ENCODE results near the gene PDS5A. TPM values are rescaled to one million over a fixed set of nuclear protein-coding genes. Genes with fewer than 3 reads are reported as not detected.
"Not testable (repeated sequence)": the region's sequence is repeated elsewhere in the genome, so short reads cannot be mapped to it uniquely, and the experiment has no call there.

Gene PDS5A
- total RNA-seq (2012; rRNA removed), result 51.5 and 58.1 TPM in 2 replicates

- peak within 1 kb of the TSS; percentile 99 for H3K4me2 ChIP-seq (ENCODE audit: low read length)
- H3K4me1 ChIP-seq (ENCODE audit: control insufficient read depth, insufficient read depth, low read length), result peaks cover 13% of the 10 kb centered on the region
- H3K36me3 ChIP-seq (ENCODE audit: insufficient read depth, low read length), result peaks cover 24% of the 10 kb centered on the region
- no peaks in the 10 kb centered on the region for H3K27me3 ChIP-seq (ENCODE audit: control insufficient read depth, insufficient read depth, low read length)
- H3K4me3 ChIP-seq (ENCODE audit: low read length), result peak within 1 kb of the TSS; percentile 69
- H3K9ac ChIP-seq (ENCODE audit: low read depth, low read length), result peak within 1 kb of the TSS; percentile 99
- no peaks in the 10 kb centered on the region for H3K9me3 ChIP-seq (replicated peaks; ENCODE audit: low read length)
Measured at GRCh38 chr4:39977489-39978377, at the start of gene PDS5A. Gene PDS5A, minus strand, starts transcription at chr4:39977911. Its CDS starts 1,334 bp downstream, at chr4:39976577.

- not testable (repeated sequence) for H3K4me3 ChIP-seq (ENCODE audit: low read length); H3K9ac ChIP-seq (ENCODE audit: low read depth, low read length); H3K4me1 ChIP-seq (ENCODE audit: control insufficient read depth, insufficient read depth, low read length); H3K4me2 ChIP-seq (ENCODE audit: low read length); H3K9me3 ChIP-seq (replicated peaks; ENCODE audit: low read length); H3K36me3 ChIP-seq (ENCODE audit: insufficient read depth, low read length); H3K27me3 ChIP-seq (ENCODE audit: control insufficient read depth, insufficient read depth, low read length)
Measured at GRCh38 chr4:40024049-40024448, 46.3 kb upstream of the PDS5A start.

GRCh38 chr4:40021116-40021515, 43.4 kb upstream of the PDS5A start:
- H3K9ac ChIP-seq (ENCODE audit: low read depth, low read length); H3K9me3 ChIP-seq (replicated peaks; ENCODE audit: low read length); H3K4me3 ChIP-seq (ENCODE audit: low read length); H3K36me3 ChIP-seq (ENCODE audit: insufficient read depth, low read length); H3K4me1 ChIP-seq (ENCODE audit: control insufficient read depth, insufficient read depth, low read length); H3K27me3 ChIP-seq (ENCODE audit: control insufficient read depth, insufficient read depth, low read length); H3K4me2 ChIP-seq (ENCODE audit: low read length): not testable (repeated sequence)

GRCh38 chr4:40020221-40020620, 42.5 kb upstream of the PDS5A start:
- no peak overlapping the region for H3K9ac ChIP-seq (ENCODE audit: low read depth, low read length)
- no peak overlapping the region for H3K4me3 ChIP-seq (ENCODE audit: low read length)
- H3K36me3 ChIP-seq (ENCODE audit: insufficient read depth, low read length), result no peaks in the 10 kb centered on the region
- no peaks in the 10 kb centered on the region for H3K9me3 ChIP-seq (replicated peaks; ENCODE audit: low read length)
- no peak overlapping the region for H3K4me2 ChIP-seq (ENCODE audit: low read length)
- no peaks in the 10 kb centered on the region for H3K27me3 ChIP-seq (ENCODE audit: control insufficient read depth, insufficient read depth, low read length)
- no peaks in the 10 kb centered on the region for H3K4me1 ChIP-seq (ENCODE audit: control insufficient read depth, insufficient read depth, low read length)

- H3K27me3 ChIP-seq (ENCODE audit: control insufficient read depth, insufficient read depth, low read length), result no peaks in the 10 kb centered on the region
- H3K4me1 ChIP-seq (ENCODE audit: control insufficient read depth, insufficient read depth, low read length), result no peaks in the 10 kb centered on the region
- no peak overlapping the region for H3K4me3 ChIP-seq (ENCODE audit: low read length)
- H3K36me3 ChIP-seq (ENCODE audit: insufficient read depth, low read length), result no peaks in the 10 kb centered on the region
- no peaks in the 10 kb centered on the region for H3K9me3 ChIP-seq (replicated peaks; ENCODE audit: low read length)
- no peak overlapping the region for H3K4me2 ChIP-seq (ENCODE audit: low read length)
- H3K9ac ChIP-seq (ENCODE audit: low read depth, low read length), result no peak overlapping the region
Measured at GRCh38 chr4:40016007-40016406, 38.3 kb upstream of the PDS5A start.

- no peaks in the 10 kb centered on the region for H3K9me3 ChIP-seq (replicated peaks; ENCODE audit: low read length)
- H3K27me3 ChIP-seq (ENCODE audit: control insufficient read depth, insufficient read depth, low read length), result no peaks in the 10 kb centered on the region
- H3K4me2 ChIP-seq (ENCODE audit: low read length), result no peak overlapping the region
- H3K4me1 ChIP-seq (ENCODE audit: control insufficient read depth, insufficient read depth, low read length), result peaks cover 7% of the 10 kb centered on the region
- H3K36me3 ChIP-seq (ENCODE audit: insufficient read depth, low read length), result no peaks in the 10 kb centered on the region
- H3K9ac ChIP-seq (ENCODE audit: low read depth, low read length), result no peak overlapping the region
- H3K4me3 ChIP-seq (ENCODE audit: low read length), result no peak overlapping the region
Measured at GRCh38 chr4:40003986-40004385, 26.3 kb upstream of the PDS5A start.

- no peaks in the 10 kb centered on the region for H3K27me3 ChIP-seq (ENCODE audit: control insufficient read depth, insufficient read depth, low read length)
Measured at GRCh38 chr4:40000711-40001110, 23.0 kb upstream of the PDS5A start.

GRCh38 chr4:39998659-39999345, 21.1 kb upstream of the PDS5A start:
- no peak overlapping the region for H3K4me3 ChIP-seq (ENCODE audit: low read length)
- no peaks in the 10 kb centered on the region for H3K36me3 ChIP-seq (ENCODE audit: insufficient read depth, low read length)
- H3K9ac ChIP-seq (ENCODE audit: low read depth, low read length), result no peak overlapping the region
- no peak overlapping the region for H3K4me2 ChIP-seq (ENCODE audit: low read length)
- no peaks in the 10 kb centered on the region for H3K9me3 ChIP-seq (replicated peaks; ENCODE audit: low read length)
- peaks cover 3% of the 10 kb centered on the region for H3K27me3 ChIP-seq (ENCODE audit: control insufficient read depth, insufficient read depth, low read length)
- peaks cover 4% of the 10 kb centered on the region for H3K4me1 ChIP-seq (ENCODE audit: control insufficient read depth, insufficient read depth, low read length)

More at GRCh38 chr4:40000711-40001110, 23.0 kb upstream of the PDS5A start:
- Histone ChIP-seq H3K9ac (ENCODE audit: low read depth, low read length) (no peak overlapping the region), H3K9me3 (replicated peaks; ENCODE audit: low read length) (no peaks in the 10 kb centered on the region), H3K4me2 (ENCODE audit: low read length) (no peak overlapping the region), H3K36me3 (ENCODE audit: insufficient read depth, low read length) (no peaks in the 10 kb centered on the region), H3K4me1 (ENCODE audit: control insufficient read depth, insufficient read depth, low read length) (peaks cover 7% of the 10 kb centered on the region), H3K4me3 (ENCODE audit: low read length) (no peak overlapping the region)

GRCh38 chr4:39996811-39997210, 19.1 kb upstream of the PDS5A start:
- Histone ChIP-seq H3K27me3 (ENCODE audit: control insufficient read depth, insufficient read depth, low read length) (peaks cover 3% of the 10 kb centered on the region), H3K4me3 (ENCODE audit: low read length) (no peak overlapping the region), H3K4me1 (ENCODE audit: control insufficient read depth, insufficient read depth, low read length) (no peaks in the 10 kb centered on the region), H3K9me3 (replicated peaks; ENCODE audit: low read length) (no peaks in the 10 kb centered on the region), H3K4me2 (ENCODE audit: low read length) (no peak overlapping the region), H3K36me3 (ENCODE audit: insufficient read depth, low read length) (no peaks in the 10 kb centered on the region), H3K9ac (ENCODE audit: low read depth, low read length) (no peak overlapping the region)

- H3K4me2 ChIP-seq (ENCODE audit: low read length), result no peak overlapping the region
- peaks cover 3% of the 10 kb centered on the region for H3K27me3 ChIP-seq (ENCODE audit: control insufficient read depth, insufficient read depth, low read length)
- no peak overlapping the region for H3K4me3 ChIP-seq (ENCODE audit: low read length)
- no peaks in the 10 kb centered on the region for H3K4me1 ChIP-seq (ENCODE audit: control insufficient read depth, insufficient read depth, low read length)
- H3K9me3 ChIP-seq (replicated peaks; ENCODE audit: low read length), result no peaks in the 10 kb centered on the region
- no peaks in the 10 kb centered on the region for H3K36me3 ChIP-seq (ENCODE audit: insufficient read depth, low read length)
- H3K9ac ChIP-seq (ENCODE audit: low read depth, low read length), result no peak overlapping the region
Measured at GRCh38 chr4:39994406-39994805, 16.7 kb upstream of the PDS5A start.

GRCh38 chr4:39989381-39989780, 11.7 kb upstream of the PDS5A start:
- not testable (repeated sequence) for H3K4me2 ChIP-seq (ENCODE audit: low read length); H3K27me3 ChIP-seq (ENCODE audit: control insufficient read depth, insufficient read depth, low read length); H3K36me3 ChIP-seq (ENCODE audit: insufficient read depth, low read length); H3K9ac ChIP-seq (ENCODE audit: low read depth, low read length); H3K4me3 ChIP-seq (ENCODE audit: low read length); H3K9me3 ChIP-seq (replicated peaks; ENCODE audit: low read length); H3K4me1 ChIP-seq (ENCODE audit: control insufficient read depth, insufficient read depth, low read length)

Measured in skeletal muscle satellite cell (primary cell).